DOHH2 (cell line): ENCODE results near the gene HEXIM1.
A peak's percentile ranks its signal among the peaks of the same experiment; 100 is the strongest.

Source experiments
- H3F3A ChIP-seq: fragments of 200-600 bp; sonication (generic), shearing (Covaris generic); 2 replicates; pipeline ENCODE4 v1.6.0; 2016; ENCODE audit warnings: antibody characterized with exemption, mild to moderate bottlenecking; ENCODE audit not compliant: control insufficient read depth, insufficient read depth
- H3K27ac ChIP-seq: fragments of 200-600 bp; sonication (generic); 2 replicates; pipeline ENCODE4 v1.5.1; 2014; ENCODE audit warnings: low read depth, mild to moderate bottlenecking, low read length, moderate library complexity
- H3K27me3 ChIP-seq: fragments of 200-600 bp; sonication (generic); 2 replicates; pipeline ENCODE4 v1.6.1; 2014; ENCODE audit warnings: mild to moderate bottlenecking, low read length, mixed read lengths; ENCODE audit not compliant: control insufficient read depth
- H3K36me3 ChIP-seq: fragments of 200-600 bp; sonication (generic); 2 replicates; pipeline ENCODE4 v1.6.1; 2014; ENCODE audit warnings: mild to moderate bottlenecking, low read length, moderate library complexity, mixed read lengths; ENCODE audit not compliant: control insufficient read depth
- H3K4me1 ChIP-seq: fragments of 200-600 bp; sonication (generic); 2 replicates; pipeline ENCODE4 v1.6.1; 2014; ENCODE audit warnings: mild to moderate bottlenecking, low read length, mixed read lengths; ENCODE audit not compliant: control insufficient read depth
- H3K4me2 ChIP-seq: fragments of 200-600 bp; sonication (generic); 2 replicates; pipeline ENCODE4 v1.6.0; 2014; ENCODE audit warnings: mild to moderate bottlenecking, low read length, moderate library complexity
- H3K4me3 ChIP-seq: fragments of 200-600 bp; sonication (generic); 2 replicates; pipeline ENCODE4 v1.5.1; 2014; ENCODE audit warnings: mild to moderate bottlenecking, low read length, mixed read lengths
- H3K79me2 ChIP-seq: fragments of 200-600 bp; sonication (generic); 2 replicates; pipeline ENCODE4 v1.6.1; 2014; ENCODE audit warnings: mild to moderate bottlenecking, low read length, mixed read lengths; ENCODE audit not compliant: control insufficient read depth
- H3K9me2 ChIP-seq: fragments of 200-600 bp; sonication (generic); replicated peaks from 2 replicates; pipeline ENCODE4 v1.6.1; 2014; ENCODE audit warnings: mild to moderate bottlenecking, low read length, mixed read lengths; ENCODE audit not compliant: control insufficient read depth
- H3K9me3 ChIP-seq: fragments of 200-600 bp; sonication (generic); 2 replicates; pipeline ENCODE4 v1.6.1; 2014; ENCODE audit warnings: antibody characterized with exemption, low read length, mixed read lengths; ENCODE audit not compliant: control insufficient read depth, insufficient read depth
- H4K20me1 ChIP-seq: fragments of 200-600 bp; sonication (generic); 2 replicates; pipeline ENCODE4 v1.6.0; 2014; ENCODE audit warnings: low read depth, mild to moderate bottlenecking, antibody characterized with exemption, low read length, moderate library complexity; ENCODE audit not compliant: control insufficient read depth, insufficient read depth
- CTCF ChIP-seq: fragments of 200-600 bp; sonication (generic); IDR thresholded peaks from one replicate; pipeline ENCODE4 v1.5.1; 2014; ENCODE audit warnings: antibody characterized with exemption, mild to moderate bottlenecking, low read depth, low read length; ENCODE audit not compliant: poor library complexity, severe bottlenecking
- EZH2phosphoT487 ChIP-seq: fragments of 200-600 bp; sonication (generic); IDR thresholded peaks from 2 replicates; pipeline ENCODE4 v1.6.1; 2017; ENCODE audit warnings: borderline replicate concordance, mild to moderate bottlenecking, antibody characterized with exemption, low read length, moderate library complexity, mixed read lengths

HEXIM1 gene

GRCh38 chr17:45130681-45131615 is 17.3 kb upstream of the HEXIM1 start:
- H3K36me3 ChIP-seq = no peaks in the 10 kb centered on the region
- H3K4me1 ChIP-seq = peaks cover 16% of the 10 kb centered on the region

GRCh38 chr17:45131616-45132319 is 16.5 kb upstream of the HEXIM1 start:
- peaks cover 22% of the 10 kb centered on the region for H3K4me1 ChIP-seq
- H3K27me3 ChIP-seq = peaks cover 16% of the 10 kb centered on the region
- H3K9me2 ChIP-seq = no peaks in the 10 kb centered on the region
- H3F3A ChIP-seq = peaks cover 4% of the 10 kb centered on the region; the same call in 1 of the 2 replicates
- H4K20me1 ChIP-seq = 0 out of 2 replicates have a peak, but pooled peaks cover 4% of the 10 kb centered on the region
- no peaks in the 10 kb centered on the region for H3K9me3 ChIP-seq
- peak overlapping the region; percentile 98 for H3K4me2 ChIP-seq
- H3K4me3 ChIP-seq = peak overlapping the region; percentile 90
- TF ChIP-seq EZH2phosphoT487 = no peak
- peak; percentile 99 for TF ChIP-seq CTCF
- H3K27ac ChIP-seq = no peak overlapping the region
- H3K79me2 ChIP-seq = no peaks in the 10 kb centered on the region
- H3K36me3 ChIP-seq = no peaks in the 10 kb centered on the region

More at GRCh38 chr17:45130681-45131615, 17.3 kb upstream of the HEXIM1 start:
- Histone ChIP-seq H3K27me3 (peaks cover 16% of the 10 kb centered on the region), H3K4me3 (no peak overlapping the region), H3K4me2 (peak overlapping the region; percentile 98; the same call in 1 of the 2 replicates), H4K20me1 (0 out of 2 replicates have a peak, but pooled peaks cover 4% of the 10 kb centered on the region), H3K9me2 (no peaks in the 10 kb centered on the region), H3F3A (peaks cover 4% of the 10 kb centered on the region; the same call in 1 of the 2 replicates), H3K79me2 (no peaks in the 10 kb centered on the region), H3K9me3 (no peaks in the 10 kb centered on the region), H3K27ac (no peak overlapping the region)
- TF ChIP-seq CTCF (no peak), EZH2phosphoT487 (no peak)

GRCh38 chr17:45132320-45132571 is 16.0 kb upstream of the HEXIM1 start, which contains the start of gene PLCD3:
Gene PLCD3, minus strand, starts transcription at chr17:45132515. Its CDS starts 105 bp downstream, at chr17:45132410.
- TF ChIP-seq CTCF = no peak
- no peak for TF ChIP-seq EZH2phosphoT487
- Histone ChIP-seq H3K4me1 (peaks cover 22% of the 10 kb centered on the region), H3K4me2 (peak within 1 kb of the TSS; percentile 98), H3K27me3 (peaks cover 16% of the 10 kb centered on the region), H3K4me3 (peak within 1 kb of the TSS; percentile 90), H3K79me2 (no peaks in the 10 kb centered on the region), H3K9me3 (no peaks in the 10 kb centered on the region), H3F3A (peaks cover 4% of the 10 kb centered on the region; the same call in 1 of the 2 replicates), H4K20me1 (0 out of 2 replicates have a peak, but pooled peaks cover 4% of the 10 kb centered on the region), H3K9me2 (no peaks in the 10 kb centered on the region), H3K27ac (no peak within 1 kb of the TSS), H3K36me3 (no peaks in the 10 kb centered on the region)
